ENCODE measurements around the gene YLPM1.
A peak's percentile ranks its signal among the peaks of the same experiment; 100 is the strongest.
"Not testable (repeated sequence)": the region's sequence is repeated elsewhere in the genome, so short reads cannot be mapped to it uniquely, and the experiment has no call there.

Gene YLPM1

GRCh38 chr14:74756326-74756725, 6.8 kb upstream of the YLPM1 start:
- H2AK5ac ChIP-seq (ENCODE audit: low read length, severe bottlenecking): no peak overlapping the region
- WGBS: 94% methylated on average over 1 of the region's 1 CpG
- H3K9me3 ChIP-seq (ENCODE audit: control insufficient read depth, low read length): peaks cover 5% of the 10 kb centered on the region
- DNase-seq: no peak
- no peak overlapping the region for H3K23ac ChIP-seq (ENCODE audit: low read length in 2 of 2)
- H3K27me3 ChIP-seq (ENCODE audit: control insufficient read depth in 1 of 2, insufficient read depth in 1 of 2, low read length in 2 of 2): no peaks in the 10 kb centered on the region
- no peak overlapping the region for H3K9ac ChIP-seq (ENCODE audit: low read length)
- no peak overlapping the region for H2BK15ac ChIP-seq (ENCODE audit: low read depth, poor library complexity, severe bottlenecking)
- no peaks in the 10 kb centered on the region for H3K36me3 ChIP-seq (ENCODE audit: control insufficient read depth in 1 of 2, insufficient read depth in 2 of 2, low read depth in 1 of 2, low read length in 2 of 2)
- no peaks in the 10 kb centered on the region for H3K4me1 ChIP-seq (ENCODE audit: control insufficient read depth, insufficient read depth, low read depth, low read length)
- no peak overlapping the region for H2BK5ac ChIP-seq (ENCODE audit: low read depth, low read length, poor library complexity, severe bottlenecking)
- H4K91ac ChIP-seq (ENCODE audit: low read length): no peak overlapping the region
- no peak overlapping the region for H3K4ac ChIP-seq (ENCODE audit: low read depth in 1 of 2, low read length in 2 of 2)
- no peak overlapping the region for H3K14ac ChIP-seq (ENCODE audit: low read length in 2 of 2)
- H2AFZ ChIP-seq (ENCODE audit: low read depth, low read length): no peak overlapping the region
- no peak overlapping the region for H2BK120ac ChIP-seq (ENCODE audit: low read depth, low read length)
- no peak overlapping the region for H3K18ac ChIP-seq (ENCODE audit: low read depth in 1 of 2, low read length in 2 of 2)
- no peak overlapping the region for H3K4me3 ChIP-seq (ENCODE audit: insufficient read depth in 1 of 2, low read depth in 1 of 2, low read length in 2 of 2)
- no peak overlapping the region for H3K4me2 ChIP-seq (ENCODE audit: low read length, poor library complexity, severe bottlenecking)
- H3K79me1 ChIP-seq (replicated peaks; ENCODE audit: low read length, poor library complexity, severe bottlenecking): no peaks in the 10 kb centered on the region
- no peak overlapping the region for H2BK12ac ChIP-seq (ENCODE audit: low read length in 2 of 2)
- H4K8ac ChIP-seq (ENCODE audit: low read length): no peak overlapping the region
- H3K27ac ChIP-seq (ENCODE audit: low read length, poor library complexity, severe bottlenecking): no peak overlapping the region

GRCh38 chr14:74758505-74758904, 4.6 kb upstream of the YLPM1 start:
- H3K4me1 ChIP-seq (ENCODE audit: control insufficient read depth, insufficient read depth, low read depth, low read length); H2AK5ac ChIP-seq (ENCODE audit: low read length, severe bottlenecking); H4K91ac ChIP-seq (ENCODE audit: low read length); DNase-seq; H4K8ac ChIP-seq (ENCODE audit: low read length); H3K79me1 ChIP-seq (replicated peaks; ENCODE audit: low read length, poor library complexity, severe bottlenecking); H3K27ac ChIP-seq (ENCODE audit: low read length, poor library complexity, severe bottlenecking); H2BK120ac ChIP-seq (ENCODE audit: low read depth, low read length); H2BK12ac ChIP-seq (ENCODE audit: low read length in 2 of 2); H3K27me3 ChIP-seq (ENCODE audit: control insufficient read depth in 1 of 2, insufficient read depth in 1 of 2, low read length in 2 of 2); H3K36me3 ChIP-seq (ENCODE audit: control insufficient read depth in 1 of 2, insufficient read depth in 2 of 2, low read depth in 1 of 2, low read length in 2 of 2); H3K4me3 ChIP-seq (ENCODE audit: insufficient read depth in 1 of 2, low read depth in 1 of 2, low read length in 2 of 2); H3K9ac ChIP-seq (ENCODE audit: low read length); H3K9me3 ChIP-seq (ENCODE audit: control insufficient read depth, low read length); H2AFZ ChIP-seq (ENCODE audit: low read depth, low read length); H3K4ac ChIP-seq (ENCODE audit: low read depth in 1 of 2, low read length in 2 of 2); H3K23ac ChIP-seq (ENCODE audit: low read length in 2 of 2); H3K14ac ChIP-seq (ENCODE audit: low read length in 2 of 2); H3K18ac ChIP-seq (ENCODE audit: low read depth in 1 of 2, low read length in 2 of 2); H3K4me2 ChIP-seq (ENCODE audit: low read length, poor library complexity, severe bottlenecking); H2BK5ac ChIP-seq (ENCODE audit: low read depth, low read length, poor library complexity, severe bottlenecking); H2BK15ac ChIP-seq (ENCODE audit: low read depth, poor library complexity, severe bottlenecking): not testable (repeated sequence)
- 100% methylated on average over 1 of the region's 5 CpGs for WGBS

- peaks cover 3% of the 10 kb centered on the region for H3K4me1 ChIP-seq (ENCODE audit: control insufficient read depth, insufficient read depth, low read depth, low read length)
- peak overlapping the region; percentile 94 for H3K4me2 ChIP-seq (ENCODE audit: low read length, poor library complexity, severe bottlenecking)
- H2BK15ac ChIP-seq (ENCODE audit: low read depth, poor library complexity, severe bottlenecking): peak overlapping the region; percentile 86
- WGBS: 1% methylated on average over 18 of the region's 19 CpGs
- H2BK5ac ChIP-seq (ENCODE audit: low read depth, low read length, poor library complexity, severe bottlenecking): no peak overlapping the region
- H3K23ac ChIP-seq (ENCODE audit: low read length in 2 of 2): peak overlapping the region in 1 of 2 experiments; percentile 89
- H3K4me3 ChIP-seq (ENCODE audit: insufficient read depth in 1 of 2, low read depth in 1 of 2, low read length in 2 of 2): peak overlapping the region; percentile 77 to 92
- peak overlapping the region; percentile 95 to 98 for H3K18ac ChIP-seq (ENCODE audit: low read depth in 1 of 2, low read length in 2 of 2)
- peak overlapping the region in 1 of 2 experiments; percentile 10 for H2BK12ac ChIP-seq (ENCODE audit: low read length in 2 of 2)
- H3K14ac ChIP-seq (ENCODE audit: low read length in 2 of 2): peak overlapping the region in 1 of 2 experiments; percentile 99
- no peaks in the 10 kb centered on the region for H3K9me3 ChIP-seq (ENCODE audit: control insufficient read depth, low read length)
- H4K8ac ChIP-seq (ENCODE audit: low read length): peak overlapping the region; percentile 4
- H2AFZ ChIP-seq (ENCODE audit: low read depth, low read length): no peak overlapping the region
- H2BK120ac ChIP-seq (ENCODE audit: low read depth, low read length): no peak overlapping the region
- peak overlapping the region; percentile 82 to 99 for H3K4ac ChIP-seq (ENCODE audit: low read depth in 1 of 2, low read length in 2 of 2)
- H3K9ac ChIP-seq (ENCODE audit: low read length): peak overlapping the region; percentile 90
- H3K36me3 ChIP-seq (ENCODE audit: control insufficient read depth in 1 of 2, insufficient read depth in 2 of 2, low read depth in 1 of 2, low read length in 2 of 2): peaks cover 0 to 3% of the 10 kb centered on the region in 2 experiments
- H4K91ac ChIP-seq (ENCODE audit: low read length): peak overlapping the region; percentile 37
- no peak overlapping the region for H3K27ac ChIP-seq (ENCODE audit: low read length, poor library complexity, severe bottlenecking)
- no peak overlapping the region for H2AK5ac ChIP-seq (ENCODE audit: low read length, severe bottlenecking)
- DNase-seq: peak; percentile 42
- no peaks in the 10 kb centered on the region for H3K27me3 ChIP-seq (ENCODE audit: control insufficient read depth in 1 of 2, insufficient read depth in 1 of 2, low read length in 2 of 2)
- peaks cover 1% of the 10 kb centered on the region for H3K79me1 ChIP-seq (replicated peaks; ENCODE audit: low read length, poor library complexity, severe bottlenecking)
Observed at GRCh38 chr14:74763803-74764531, 851 bp downstream of the YLPM1 start.

DNA sequence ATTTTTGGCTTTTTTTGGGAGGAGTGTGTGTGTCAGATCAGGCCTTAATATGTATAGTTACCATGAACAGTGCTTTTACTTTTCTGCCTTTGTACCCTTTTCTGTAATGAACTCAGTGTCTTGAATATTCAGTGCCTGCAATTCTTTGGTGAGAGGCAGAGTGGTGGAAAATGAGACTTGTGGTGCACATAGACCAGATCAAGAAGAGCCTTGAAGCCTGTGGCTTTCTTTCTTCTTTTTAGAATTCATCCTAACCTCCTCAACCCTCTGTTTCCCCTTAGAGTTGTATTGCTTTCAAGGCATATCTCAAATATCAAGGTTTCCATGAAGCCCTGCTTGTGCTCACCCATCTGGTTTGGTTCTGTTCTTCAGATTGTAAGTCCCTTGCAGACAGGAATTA, 2.6 kb downstream of the YLPM1 start:
- H2BK12ac ChIP-seq (ENCODE audit: low read length in 2 of 2): no peak overlapping the region
- no peak for DNase-seq
- H2BK15ac ChIP-seq (ENCODE audit: low read depth, poor library complexity, severe bottlenecking): no peak overlapping the region
- peak overlapping the region; percentile 50 for H3K4me2 ChIP-seq (ENCODE audit: low read length, poor library complexity, severe bottlenecking)
- no peak overlapping the region for H4K91ac ChIP-seq (ENCODE audit: low read length)
- H3K4me1 ChIP-seq (ENCODE audit: control insufficient read depth, insufficient read depth, low read depth, low read length): peaks cover 3% of the 10 kb centered on the region
- H3K4me3 ChIP-seq (ENCODE audit: insufficient read depth in 1 of 2, low read depth in 1 of 2, low read length in 2 of 2): peak overlapping the region in 1 of 2 experiments; percentile 92
- H3K27me3 ChIP-seq (ENCODE audit: control insufficient read depth in 1 of 2, insufficient read depth in 1 of 2, low read length in 2 of 2): no peaks in the 10 kb centered on the region
- H3K27ac ChIP-seq (ENCODE audit: low read length, poor library complexity, severe bottlenecking): no peak overlapping the region
- no peak overlapping the region for H3K14ac ChIP-seq (ENCODE audit: low read length in 2 of 2)
- no peaks in the 10 kb centered on the region for H3K9me3 ChIP-seq (ENCODE audit: control insufficient read depth, low read length)
- H2AK5ac ChIP-seq (ENCODE audit: low read length, severe bottlenecking): no peak overlapping the region
- no peak overlapping the region for H2BK5ac ChIP-seq (ENCODE audit: low read depth, low read length, poor library complexity, severe bottlenecking)
- H3K4ac ChIP-seq (ENCODE audit: low read depth in 1 of 2, low read length in 2 of 2): no peak overlapping the region
- no peak overlapping the region for H2BK120ac ChIP-seq (ENCODE audit: low read depth, low read length)
- H2AFZ ChIP-seq (ENCODE audit: low read depth, low read length): no peak overlapping the region
- no peak overlapping the region for H3K18ac ChIP-seq (ENCODE audit: low read depth in 1 of 2, low read length in 2 of 2)
- peaks cover 1% of the 10 kb centered on the region for H3K79me1 ChIP-seq (replicated peaks; ENCODE audit: low read length, poor library complexity, severe bottlenecking)
- peak overlapping the region; percentile 90 for H3K9ac ChIP-seq (ENCODE audit: low read length)
- H3K36me3 ChIP-seq (ENCODE audit: control insufficient read depth in 1 of 2, insufficient read depth in 2 of 2, low read depth in 1 of 2, low read length in 2 of 2): peaks cover 0 to 3% of the 10 kb centered on the region in 2 experiments
- H3K23ac ChIP-seq (ENCODE audit: low read length in 2 of 2): no peak overlapping the region
- H4K8ac ChIP-seq (ENCODE audit: low read length): no peak overlapping the region

Measured in mesenchymal stem cell (in vitro differentiated cells and primary cell).